ENCODE results near the gene TNFRSF8.

Gene TNFRSF8

GRCh38 chr1:12191242-12192032 lies 128.3 kb downstream of the TNFRSF8 start:
- DNase-seq (ENCODE audit: low read depth), result no peak

Measured in GM04503 (cell line).